Neural cell (in vitro differentiated cells): ENCODE measurements around the gene MLLT11. TPM values are rescaled to one million over a fixed set of nuclear protein-coding genes. Genes with fewer than 3 reads are reported as not detected.

Source experiments
- H2AFZ ChIP-seq: fragments of 200-600, 300-800 bp; sonication (generic), shearing (Covaris generic); 2 replicates; pipeline ENCODE4 v1.6.0; 2014; ENCODE audit warnings: low read depth, mild to moderate bottlenecking, antibody characterized with exemption, low read length, moderate library complexity
- H3F3A ChIP-seq: fragments of 200-600 bp; shearing (Covaris generic); 2 replicates; pipeline ENCODE4 v1.6.1; 2016; ENCODE audit warnings: mild to moderate bottlenecking, moderate library complexity, mixed read lengths, antibody characterized with exemption, low read length; ENCODE audit not compliant: insufficient read depth, poor library complexity, severe bottlenecking
- H3K27ac ChIP-seq: fragments of 200-600, 300-800 bp; sonication (generic), shearing (Covaris generic); 2 replicates; pipeline ENCODE4 v1.5.1; 2014; ENCODE audit warnings: mild to moderate bottlenecking, low read length, moderate library complexity
- H3K27me3 ChIP-seq: fragments of 300-800, 200-600 bp; sonication (generic), shearing (Covaris generic); 2 replicates; pipeline ENCODE4 v1.6.0; 2014; ENCODE audit warnings: mild to moderate bottlenecking, low read depth, low read length, moderate library complexity; ENCODE audit not compliant: insufficient read depth
- H3K36me3 ChIP-seq: fragments of 300-800, 200-600 bp; sonication (generic), shearing (Covaris generic); 2 replicates; pipeline ENCODE4 v1.5.1; 2014; ENCODE audit warnings: mild to moderate bottlenecking, antibody characterized with exemption, low read length, moderate library complexity; ENCODE audit not compliant: insufficient read depth
- H3K4me2 ChIP-seq: fragments of 300-800, 200-600 bp; sonication (generic), shearing (Covaris generic); 2 replicates; pipeline ENCODE4 v1.6.0; 2014; ENCODE audit warnings: mild to moderate bottlenecking, low read length
- H3K4me3 ChIP-seq: fragments of 300-800, 200-600 bp; sonication (generic), shearing (Covaris generic); 2 replicates; pipeline ENCODE4 v1.5.1; 2014; ENCODE audit warnings: mild to moderate bottlenecking, low read length, moderate library complexity
- H3K79me2 ChIP-seq: fragments of 200-600 bp; shearing (Covaris generic); replicated peaks from 2 replicates; pipeline ENCODE4 v1.6.0; 2014; ENCODE audit warnings: mild to moderate bottlenecking, low read length, moderate library complexity; ENCODE audit not compliant: insufficient read depth
- H3K9ac ChIP-seq: fragments of 300-800, 200-600 bp; sonication (generic), shearing (Covaris generic); 2 replicates; pipeline ENCODE4 v1.6.1; 2016; ENCODE audit warnings: mild to moderate bottlenecking, low read length, mixed read lengths
- H3K9me2 ChIP-seq: fragments of 200-600 bp; shearing (Covaris generic); 2 replicates; pipeline ENCODE4 v1.6.1; 2016; ENCODE audit warnings: mild to moderate bottlenecking, low read length, mixed read lengths; ENCODE audit not compliant: insufficient read depth
- H3K9me3 ChIP-seq: fragments of 200-600, 300-800 bp; sonication (generic), shearing (Covaris generic); 2 replicates; pipeline ENCODE4 v1.6.1; 2016; ENCODE audit warnings: mild to moderate bottlenecking, mixed run types, low read length, moderate library complexity, mixed read lengths
- H4K20me1 ChIP-seq: fragments of 200-600 bp; shearing (Covaris generic); 2 replicates; pipeline ENCODE4 v1.6.1; 2016; ENCODE audit warnings: mild to moderate bottlenecking, mixed run types; ENCODE audit not compliant: insufficient read depth
- EP300 ChIP-seq: fragments of 450-650 bp; conservative IDR thresholded peaks from 2 replicates; pipeline ENCODE4 v1.6.1; 2014; ENCODE audit warnings: antibody characterized with exemption, mild to moderate bottlenecking, moderate library complexity; ENCODE audit not compliant: poor library complexity, severe bottlenecking
- EZH2 ChIP-seq: fragments of 200-600, 300-800 bp; shearing (Covaris generic), sonication (generic); IDR thresholded peaks from 2 replicates; pipeline ENCODE4 v1.6.1; 2014; ENCODE audit warnings: antibody characterized with exemption, low read length, borderline replicate concordance, mild to moderate bottlenecking; ENCODE audit not compliant: insufficient read depth, poor library complexity, severe bottlenecking
- MXI1 ChIP-seq: fragments of 450-650 bp; conservative IDR thresholded peaks from 2 replicates; pipeline ENCODE4 v1.6.1; 2014; ENCODE audit warnings: antibody characterized with exemption, mild to moderate bottlenecking; ENCODE audit not compliant: poor library complexity, severe bottlenecking
- POLR2AphosphoS5 ChIP-seq: IDR thresholded peaks from 2 replicates; pipeline ENCODE4 v1.6.1; 2012
- RAD21 ChIP-seq: fragments of 450-650 bp; conservative IDR thresholded peaks from 2 replicates; pipeline ENCODE4 v1.6.1; 2014; ENCODE audit warnings: antibody characterized with exemption, mild to moderate bottlenecking, moderate library complexity
- REST ChIP-seq: IDR thresholded peaks from 2 replicates; pipeline ENCODE4 v1.6.1; 2012; ENCODE audit warnings: borderline replicate concordance
- SMC3 ChIP-seq: fragments of 450-650 bp; conservative IDR thresholded peaks from 2 replicates; pipeline ENCODE4 v1.6.1; 2014; ENCODE audit warnings: antibody characterized with exemption, mild to moderate bottlenecking, moderate library complexity; ENCODE audit not compliant: poor library complexity
- TAF1 ChIP-seq: IDR thresholded peaks from 2 replicates; pipeline ENCODE4 v1.6.1; 2012; ENCODE audit warnings: low read depth
- polyA plus RNA-seq: library from polyadenylated mRNA; depleted of rRNA; stranded (reverse); fragments of >200 nt; gene quantifications from 2 replicates; pipeline ENCODE4 v1.2.3, GENCODE V29; 2014
- TF ChIP-seq, protein P1 (sequence below): fragments of 450-650 bp; IDR thresholded peaks from 2 replicates; pipeline ENCODE4 v1.5.1; 2014; ENCODE audit warnings: antibody characterized with exemption, mild to moderate bottlenecking, moderate library complexity; ENCODE audit not compliant: poor library complexity, severe bottlenecking

The MLLT11 gene
- polyA plus RNA-seq, 1 donor from 2014 or later: 142 TPM

- H3K4me2 ChIP-seq: no peak overlapping the region
- H3K27me3 ChIP-seq: no peaks in the 10 kb centered on the region
- TF ChIP-seq RAD21 (peak; percentile 70), MXI1 (no peak), SMC3 (peak; percentile 77), EZH2 (no peak), EP300 (no peak)
- TF ChIP-seq, protein P1, sequence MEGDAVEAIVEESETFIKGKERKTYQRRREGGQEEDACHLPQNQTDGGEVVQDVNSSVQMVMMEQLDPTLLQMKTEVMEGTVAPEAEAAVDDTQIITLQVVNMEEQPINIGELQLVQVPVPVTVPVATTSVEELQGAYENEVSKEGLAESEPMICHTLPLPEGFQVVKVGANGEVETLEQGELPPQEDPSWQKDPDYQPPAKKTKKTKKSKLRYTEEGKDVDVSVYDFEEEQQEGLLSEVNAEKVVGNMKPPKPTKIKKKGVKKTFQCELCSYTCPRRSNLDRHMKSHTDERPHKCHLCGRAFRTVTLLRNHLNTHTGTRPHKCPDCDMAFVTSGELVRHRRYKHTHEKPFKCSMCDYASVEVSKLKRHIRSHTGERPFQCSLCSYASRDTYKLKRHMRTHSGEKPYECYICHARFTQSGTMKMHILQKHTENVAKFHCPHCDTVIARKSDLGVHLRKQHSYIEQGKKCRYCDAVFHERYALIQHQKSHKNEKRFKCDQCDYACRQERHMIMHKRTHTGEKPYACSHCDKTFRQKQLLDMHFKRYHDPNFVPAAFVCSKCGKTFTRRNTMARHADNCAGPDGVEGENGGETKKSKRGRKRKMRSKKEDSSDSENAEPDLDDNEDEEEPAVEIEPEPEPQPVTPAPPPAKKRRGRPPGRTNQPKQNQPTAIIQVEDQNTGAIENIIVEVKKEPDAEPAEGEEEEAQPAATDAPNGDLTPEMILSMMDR: peak; percentile 69
- H3K79me2 ChIP-seq: no peaks in the 10 kb centered on the region
- H3K4me3 ChIP-seq: no peak overlapping the region
- H3K27ac ChIP-seq: no peak overlapping the region
- no peaks in the 10 kb centered on the region for H3K9me3 ChIP-seq
- H3K9me2 ChIP-seq: no peaks in the 10 kb centered on the region
- no peaks in the 10 kb centered on the region for H3K36me3 ChIP-seq
- H3F3A ChIP-seq: no peaks in the 10 kb centered on the region
- no peaks in the 10 kb centered on the region for H4K20me1 ChIP-seq
- H2AFZ ChIP-seq: no peak overlapping the region
- H3K9ac ChIP-seq: no peak overlapping the region
Observed at GRCh38 chr1:151024540-151025146, 35.6 kb upstream of the MLLT11 start.

GRCh38 chr1:151026460-151026859 is 33.7 kb upstream of the MLLT11 start:
- Histone ChIP-seq H3K9ac (no peak overlapping the region), H3K4me2 (no peak overlapping the region), H3K79me2 (no peaks in the 10 kb centered on the region), H4K20me1 (no peaks in the 10 kb centered on the region), H3K27me3 (no peaks in the 10 kb centered on the region), H2AFZ (no peak overlapping the region), H3K4me3 (no peak overlapping the region), H3K9me2 (no peaks in the 10 kb centered on the region), H3K36me3 (no peaks in the 10 kb centered on the region), H3K9me3 (no peaks in the 10 kb centered on the region), H3F3A (no peaks in the 10 kb centered on the region), H3K27ac (no peak overlapping the region)
- TF ChIP-seq EP300 (no peak), SMC3 (no peak), MXI1 (no peak), EZH2 (no peak), TAF1 (no peak), POLR2AphosphoS5 (no peak), REST (no peak), RAD21 (no peak)
- TF ChIP-seq, protein P1: no peak
